GM23338 (cell line): ENCODE results near the gene FGF2. TPM values are rescaled to one million over a fixed set of nuclear protein-coding genes. Genes with fewer than 3 reads are reported as not detected.

Source experiments
- ATAC-seq: fragments of 200-7000 bp; cut with Tn5 transposase; 3 replicates; pipeline ENCODE4 v1.9.1; 2020
- DNase-seq: peaks from one replicate; pipeline ENCODE4 v3.0.0-alpha.2; 2015; ENCODE audit warnings: low spot score
- H2AFZ ChIP-seq: fragments of 200-600 bp; sonication (generic); 2 replicates; pipeline ENCODE4 v1.8.0; 2016; ENCODE audit warnings: antibody characterized with exemption, mild to moderate bottlenecking, moderate library complexity
- H3F3A ChIP-seq: fragments of 200-600 bp; sonication (generic); replicated peaks from 2 replicates; pipeline ENCODE4 v1.8.0; 2017; ENCODE audit warnings: antibody characterized with exemption, mixed run types, low read depth
- H3K27ac ChIP-seq: fragments of 200-600 bp; sonication (generic); 2 replicates; pipeline ENCODE4 v1.6.1; 2016; ENCODE audit warnings: low read depth
- H3K27me3 ChIP-seq: fragments of 200-600 bp; sonication (generic); 2 replicates; pipeline ENCODE4 v1.8.0; 2016; ENCODE audit warnings: mild to moderate bottlenecking, mixed run types, moderate library complexity; ENCODE audit not compliant: insufficient read depth
- H3K36me3 ChIP-seq: fragments of 200-600 bp; sonication (generic); 2 replicates; pipeline ENCODE4 v1.8.0; 2016; ENCODE audit warnings: mild to moderate bottlenecking; ENCODE audit not compliant: insufficient read depth
- H3K4me1 ChIP-seq: fragments of 200-600 bp; sonication (generic); 2 replicates; pipeline ENCODE4 v1.8.0; 2016; ENCODE audit warnings: mild to moderate bottlenecking, moderate library complexity; ENCODE audit not compliant: insufficient read depth
- H3K4me2 ChIP-seq: fragments of 200-600 bp; sonication (generic); 2 replicates; pipeline ENCODE4 v1.7.1; 2017; ENCODE audit warnings: mixed run types
- H3K4me3 ChIP-seq: fragments of 200-600 bp; sonication (generic); 2 replicates; pipeline ENCODE4 v1.6.1; 2016; ENCODE audit warnings: mixed run types
- H3K79me2 ChIP-seq: fragments of 200-600 bp; sonication (generic); replicated peaks from 2 replicates; pipeline ENCODE4 v1.8.0; 2017; ENCODE audit warnings: mild to moderate bottlenecking; ENCODE audit not compliant: insufficient read depth
- H3K9me2 ChIP-seq: fragments of 200-600 bp; sonication (generic); 2 replicates; pipeline ENCODE4 v1.8.0; 2017; ENCODE audit not compliant: insufficient read depth
- H4K20me1 ChIP-seq: fragments of 200-600 bp; sonication (generic); replicated peaks from 2 replicates; pipeline ENCODE4 v1.8.0; 2017; ENCODE audit warnings: mild to moderate bottlenecking; ENCODE audit not compliant: insufficient read depth
- H3K27ac Mint-ChIP-seq: 2 replicates; pipeline ENCODE4 v1.8.0; 2020; ENCODE audit warnings: inconsistent platforms, mild to moderate bottlenecking, moderate library complexity, mixed read lengths
- H3K27me3 Mint-ChIP-seq: 3 replicates; pipeline ENCODE4 v1.8.0; 2022; ENCODE audit warnings: low read depth, mild to moderate bottlenecking, moderate library complexity, mixed read lengths, inconsistent platforms; ENCODE audit not compliant: insufficient read depth, poor library complexity
- H3K36me3 Mint-ChIP-seq: 3 replicates; pipeline ENCODE4 v1.8.0; 2021; ENCODE audit warnings: low read depth, mild to moderate bottlenecking, inconsistent platforms, moderate library complexity, mixed read lengths
- H3K4me1 Mint-ChIP-seq: 3 replicates; pipeline ENCODE4 v1.8.0; 2020; ENCODE audit warnings: mild to moderate bottlenecking, inconsistent platforms, mixed read lengths
- H3K4me3 Mint-ChIP-seq: 3 replicates; pipeline ENCODE4 v1.8.0; 2021; ENCODE audit warnings: moderate library complexity, mild to moderate bottlenecking, inconsistent platforms, mixed read lengths
- H3K9me3 Mint-ChIP-seq: 3 replicates; pipeline ENCODE4 v1.8.0; 2020; ENCODE audit warnings: moderate library complexity, mild to moderate bottlenecking, inconsistent platforms, mixed read lengths
- CREB1 ChIP-seq: fragments of 250-450 bp; sonication (Bioruptor Pico); IDR thresholded peaks from 2 replicates; pipeline ENCODE4 v1.5.0; 2020; ENCODE audit warnings: low read depth, mild to moderate bottlenecking, moderate library complexity
- EZH2 ChIP-seq: fragments of 200-600 bp; sonication (generic); IDR thresholded peaks from one replicate; pipeline ENCODE4 v1.8.0; 2017; ENCODE audit warnings: antibody characterized with exemption, mild to moderate bottlenecking, low read depth; ENCODE audit not compliant: unreplicated experiment
- EZH2phosphoT487 ChIP-seq: fragments of 200-600 bp; sonication (generic); IDR thresholded peaks from one replicate; pipeline ENCODE4 v1.8.1; 2018; ENCODE audit warnings: antibody characterized with exemption; ENCODE audit not compliant: unreplicated experiment
- JUNB ChIP-seq: IDR thresholded peaks from one replicate; pipeline ENCODE4 v1.6.1; 2016; ENCODE audit warnings: antibody characterized with exemption; ENCODE audit not compliant: unreplicated experiment
- NANOG ChIP-seq: IDR thresholded peaks from 2 replicates; pipeline ENCODE4 v1.6.1; 2016; ENCODE audit warnings: antibody characterized with exemption, borderline replicate concordance
- POLR2AphosphoS5 ChIP-seq: IDR thresholded peaks from 2 replicates; pipeline ENCODE4 v1.6.1; 2016; ENCODE audit warnings: antibody characterized with exemption, low read depth
- STAT1 ChIP-seq: IDR thresholded peaks from one replicate; pipeline ENCODE4 v1.6.1; 2016; ENCODE audit warnings: antibody characterized with exemption; ENCODE audit not compliant: unreplicated experiment
- ZNF114 ChIP-seq: fragments of 250-450 bp; sonication (Bioruptor Pico); IDR thresholded peaks from 2 replicates; pipeline ENCODE4 v1.5.0; 2020; ENCODE audit warnings: mild to moderate bottlenecking, moderate library complexity
- ZNF331 ChIP-seq: fragments of 250-450 bp; sonication (Bioruptor Pico); IDR thresholded peaks from 2 replicates; pipeline ENCODE4 v1.5.0; 2020; ENCODE audit warnings: low read depth, mild to moderate bottlenecking, moderate library complexity
- polyA plus RNA-seq: library from polyadenylated mRNA; unstranded; fragments of >200 nt; fragmentation: Nextera tagmentation; extraction: Ambion mirVana; gene quantifications from 2 replicates; pipeline ENCODE4 v1.2.1, GENCODE V29; 2016
- total RNA-seq: library from RNA; depleted of rRNA; stranded (reverse); fragments of >200 nt; shearing (Covaris generic); gene quantifications from 2 replicates; pipeline ENCODE4 v1.2.3, GENCODE V29; 2014
- TF ChIP-seq, protein P1 (sequence below): IDR thresholded peaks from one replicate; pipeline ENCODE4 v1.6.1; 2018; ENCODE audit warnings: antibody characterized with exemption; ENCODE audit not compliant: unreplicated experiment
- TF ChIP-seq, protein P2 (sequence below): fragments of 250-450 bp; sonication (Bioruptor Pico); IDR thresholded peaks from 2 replicates; pipeline ENCODE4 v1.5.0; 2020; ENCODE audit warnings: mild to moderate bottlenecking, moderate library complexity
- TF ChIP-seq, protein P3 (sequence below): IDR thresholded peaks from 2 replicates; pipeline ENCODE4 v1.6.1; 2016; ENCODE audit warnings: antibody characterized with exemption
- TF ChIP-seq, protein P4 (sequence below), 2 experiments: fragments of 200-600 bp in 1 of 2; sonication (generic) in 1 of 2; conservative IDR thresholded peaks; 2 replicates each; pipeline versions ENCODE4 v1.5.1 to v1.6.1; 2016 to 2017; ENCODE audit warnings: antibody characterized with exemption in 2 of 2, low read depth in 2 of 2, mild to moderate bottlenecking in 2 of 2, moderate library complexity in 1 of 2

The FGF2 gene
- total and polyA plus RNA-seq, 2 experiments from 2014 or later: 28.3 to 84.4 TPM

DNA sequence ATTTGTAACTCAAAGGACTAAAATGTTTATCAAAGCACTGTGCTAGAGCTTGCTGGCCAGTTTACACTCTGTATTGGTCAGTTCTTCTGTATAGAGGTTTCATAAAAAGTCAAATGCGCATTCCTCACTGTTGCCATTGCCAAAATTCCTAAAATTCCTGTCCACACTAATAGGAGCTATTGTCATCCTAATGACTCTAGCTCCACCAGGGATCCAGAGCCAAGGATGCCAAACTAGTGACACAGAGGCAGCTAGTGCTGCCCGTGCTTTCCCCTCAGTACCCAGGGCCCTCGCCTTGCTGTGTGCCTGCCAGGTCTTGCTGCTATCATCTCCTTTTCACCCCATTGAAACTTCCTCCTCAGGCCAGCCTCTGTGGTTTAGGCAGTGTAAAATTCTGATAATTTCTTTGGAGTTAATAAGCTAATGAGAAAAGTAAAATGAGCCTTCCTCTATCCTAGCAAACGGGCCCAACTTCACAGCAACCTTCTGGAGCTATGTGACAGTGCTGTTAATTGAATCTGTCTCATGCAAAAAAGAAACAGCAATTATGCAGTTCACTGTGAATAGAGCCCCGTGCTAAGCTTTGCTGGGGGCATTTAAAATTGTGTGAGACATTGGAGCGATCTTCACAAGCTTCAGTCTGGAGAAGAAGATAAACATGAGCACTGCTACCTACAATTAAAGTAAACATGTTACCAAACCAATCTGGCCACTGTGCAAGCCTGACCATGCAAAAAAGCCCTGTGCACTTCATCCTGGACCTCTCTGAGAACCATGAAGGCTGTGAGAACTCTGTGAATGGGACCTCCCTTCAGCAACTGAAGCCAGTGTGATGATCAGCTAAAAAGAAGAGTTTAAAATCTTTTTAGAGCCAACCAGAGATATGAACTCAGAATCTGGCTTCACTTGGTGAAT, 43.1 kb upstream of the FGF2 start:
- peaks cover 13% of the 10 kb centered on the region; the same call in 2 of the 3 replicates for H3K9me3 Mint-ChIP-seq
- Histone ChIP-seq H3F3A (peaks cover 8% of the 10 kb centered on the region; the same call in 1 of the 2 replicates), H2AFZ (no peak overlapping the region), H3K79me2 (no peaks in the 10 kb centered on the region), H3K4me1 (peaks cover 34% of the 10 kb centered on the region), H3K4me3 (no peak overlapping the region), H3K36me3 (no peaks in the 10 kb centered on the region), H4K20me1 (no peaks in the 10 kb centered on the region), H3K4me2 (peak overlapping the region; percentile 8), H3K27me3 (no peaks in the 10 kb centered on the region), H3K27ac (peak overlapping the region; percentile 99), H3K9me2 (no peaks in the 10 kb centered on the region)
- H3K36me3 Mint-ChIP-seq: peaks cover 17% of the 10 kb centered on the region; the same call in 2 of the 3 replicates
- ATAC-seq: peak; percentile 99
- peak overlapping the region; percentile 97 for H3K27ac Mint-ChIP-seq
- TF ChIP-seq CREB1 (CRISPR knock-in tag) (peak; percentile 58), EZH2phosphoT487 (no peak), JUNB (no peak), ZNF114 (no peak), POLR2AphosphoS5 (peak; percentile 60), NANOG (peak; percentile 91), ZNF331 (CRISPR knock-in tag) (no peak), EZH2 (no peak), STAT1 (no peak)
- TF ChIP-seq, protein P1, sequence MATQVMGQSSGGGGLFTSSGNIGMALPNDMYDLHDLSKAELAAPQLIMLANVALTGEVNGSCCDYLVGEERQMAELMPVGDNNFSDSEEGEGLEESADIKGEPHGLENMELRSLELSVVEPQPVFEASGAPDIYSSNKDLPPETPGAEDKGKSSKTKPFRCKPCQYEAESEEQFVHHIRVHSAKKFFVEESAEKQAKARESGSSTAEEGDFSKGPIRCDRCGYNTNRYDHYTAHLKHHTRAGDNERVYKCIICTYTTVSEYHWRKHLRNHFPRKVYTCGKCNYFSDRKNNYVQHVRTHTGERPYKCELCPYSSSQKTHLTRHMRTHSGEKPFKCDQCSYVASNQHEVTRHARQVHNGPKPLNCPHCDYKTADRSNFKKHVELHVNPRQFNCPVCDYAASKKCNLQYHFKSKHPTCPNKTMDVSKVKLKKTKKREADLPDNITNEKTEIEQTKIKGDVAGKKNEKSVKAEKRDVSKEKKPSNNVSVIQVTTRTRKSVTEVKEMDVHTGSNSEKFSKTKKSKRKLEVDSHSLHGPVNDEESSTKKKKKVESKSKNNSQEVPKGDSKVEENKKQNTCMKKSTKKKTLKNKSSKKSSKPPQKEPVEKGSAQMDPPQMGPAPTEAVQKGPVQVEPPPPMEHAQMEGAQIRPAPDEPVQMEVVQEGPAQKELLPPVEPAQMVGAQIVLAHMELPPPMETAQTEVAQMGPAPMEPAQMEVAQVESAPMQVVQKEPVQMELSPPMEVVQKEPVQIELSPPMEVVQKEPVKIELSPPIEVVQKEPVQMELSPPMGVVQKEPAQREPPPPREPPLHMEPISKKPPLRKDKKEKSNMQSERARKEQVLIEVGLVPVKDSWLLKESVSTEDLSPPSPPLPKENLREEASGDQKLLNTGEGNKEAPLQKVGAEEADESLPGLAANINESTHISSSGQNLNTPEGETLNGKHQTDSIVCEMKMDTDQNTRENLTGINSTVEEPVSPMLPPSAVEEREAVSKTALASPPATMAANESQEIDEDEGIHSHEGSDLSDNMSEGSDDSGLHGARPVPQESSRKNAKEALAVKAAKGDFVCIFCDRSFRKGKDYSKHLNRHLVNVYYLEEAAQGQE: no peak
- TF ChIP-seq, protein P2, sequence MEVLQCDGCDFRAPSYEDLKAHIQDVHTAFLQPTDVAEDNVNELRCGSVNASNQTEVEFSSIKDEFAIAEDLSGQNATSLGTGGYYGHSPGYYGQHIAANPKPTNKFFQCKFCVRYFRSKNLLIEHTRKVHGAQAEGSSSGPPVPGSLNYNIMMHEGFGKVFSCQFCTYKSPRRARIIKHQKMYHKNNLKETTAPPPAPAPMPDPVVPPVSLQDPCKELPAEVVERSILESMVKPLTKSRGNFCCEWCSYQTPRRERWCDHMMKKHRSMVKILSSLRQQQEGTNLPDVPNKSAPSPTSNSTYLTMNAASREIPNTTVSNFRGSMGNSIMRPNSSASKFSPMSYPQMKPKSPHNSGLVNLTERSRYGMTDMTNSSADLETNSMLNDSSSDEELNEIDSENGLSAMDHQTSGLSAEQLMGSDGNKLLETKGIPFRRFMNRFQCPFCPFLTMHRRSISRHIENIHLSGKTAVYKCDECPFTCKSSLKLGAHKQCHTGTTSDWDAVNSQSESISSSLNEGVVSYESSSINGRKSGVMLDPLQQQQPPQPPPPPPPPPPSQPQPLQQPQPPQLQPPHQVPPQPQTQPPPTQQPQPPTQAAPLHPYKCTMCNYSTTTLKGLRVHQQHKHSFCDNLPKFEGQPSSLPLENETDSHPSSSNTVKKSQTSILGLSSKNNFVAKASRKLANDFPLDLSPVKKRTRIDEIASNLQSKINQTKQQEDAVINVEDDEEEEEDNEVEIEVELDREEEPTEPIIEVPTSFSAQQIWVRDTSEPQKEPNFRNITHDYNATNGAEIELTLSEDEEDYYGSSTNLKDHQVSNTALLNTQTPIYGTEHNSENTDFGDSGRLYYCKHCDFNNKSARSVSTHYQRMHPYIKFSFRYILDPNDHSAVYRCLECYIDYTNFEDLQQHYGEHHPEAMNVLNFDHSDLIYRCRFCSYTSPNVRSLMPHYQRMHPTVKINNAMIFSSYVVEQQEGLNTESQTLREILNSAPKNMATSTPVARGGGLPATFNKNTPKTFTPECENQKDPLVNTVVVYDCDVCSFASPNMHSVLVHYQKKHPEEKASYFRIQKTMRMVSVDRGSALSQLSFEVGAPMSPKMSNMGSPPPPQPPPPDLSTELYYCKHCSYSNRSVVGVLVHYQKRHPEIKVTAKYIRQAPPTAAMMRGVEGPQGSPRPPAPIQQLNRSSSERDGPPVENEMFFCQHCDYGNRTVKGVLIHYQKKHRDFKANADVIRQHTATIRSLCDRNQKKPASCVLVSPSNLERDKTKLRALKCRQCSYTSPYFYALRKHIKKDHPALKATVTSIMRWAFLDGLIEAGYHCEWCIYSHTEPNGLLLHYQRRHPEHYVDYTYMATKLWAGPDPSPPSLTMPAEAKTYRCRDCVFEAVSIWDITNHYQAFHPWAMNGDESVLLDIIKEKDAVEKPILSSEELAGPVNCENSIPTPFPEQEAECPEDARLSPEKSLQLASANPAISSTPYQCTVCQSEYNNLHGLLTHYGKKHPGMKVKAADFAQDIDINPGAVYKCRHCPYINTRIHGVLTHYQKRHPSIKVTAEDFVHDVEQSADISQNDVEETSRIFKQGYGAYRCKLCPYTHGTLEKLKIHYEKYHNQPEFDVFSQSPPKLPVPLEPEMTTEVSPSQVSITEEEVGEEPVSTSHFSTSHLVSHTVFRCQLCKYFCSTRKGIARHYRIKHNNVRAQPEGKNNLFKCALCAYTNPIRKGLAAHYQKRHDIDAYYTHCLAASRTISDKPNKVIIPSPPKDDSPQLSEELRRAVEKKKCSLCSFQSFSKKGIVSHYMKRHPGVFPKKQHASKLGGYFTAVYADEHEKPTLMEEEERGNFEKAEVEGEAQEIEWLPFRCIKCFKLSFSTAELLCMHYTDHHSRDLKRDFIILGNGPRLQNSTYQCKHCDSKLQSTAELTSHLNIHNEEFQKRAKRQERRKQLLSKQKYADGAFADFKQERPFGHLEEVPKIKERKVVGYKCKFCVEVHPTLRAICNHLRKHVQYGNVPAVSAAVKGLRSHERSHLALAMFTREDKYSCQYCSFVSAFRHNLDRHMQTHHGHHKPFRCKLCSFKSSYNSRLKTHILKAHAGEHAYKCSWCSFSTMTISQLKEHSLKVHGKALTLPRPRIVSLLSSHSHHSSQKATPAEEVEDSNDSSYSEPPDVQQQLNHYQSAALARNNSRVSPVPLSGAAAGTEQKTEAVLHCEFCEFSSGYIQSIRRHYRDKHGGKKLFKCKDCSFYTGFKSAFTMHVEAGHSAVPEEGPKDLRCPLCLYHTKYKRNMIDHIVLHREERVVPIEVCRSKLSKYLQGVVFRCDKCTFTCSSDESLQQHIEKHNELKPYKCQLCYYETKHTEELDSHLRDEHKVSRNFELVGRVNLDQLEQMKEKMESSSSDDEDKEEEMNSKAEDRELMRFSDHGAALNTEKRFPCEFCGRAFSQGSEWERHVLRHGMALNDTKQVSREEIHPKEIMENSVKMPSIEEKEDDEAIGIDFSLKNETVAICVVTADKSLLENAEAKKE: peak; percentile 42; the same call in 1 of the 2 replicates
- TF ChIP-seq, protein P3, sequence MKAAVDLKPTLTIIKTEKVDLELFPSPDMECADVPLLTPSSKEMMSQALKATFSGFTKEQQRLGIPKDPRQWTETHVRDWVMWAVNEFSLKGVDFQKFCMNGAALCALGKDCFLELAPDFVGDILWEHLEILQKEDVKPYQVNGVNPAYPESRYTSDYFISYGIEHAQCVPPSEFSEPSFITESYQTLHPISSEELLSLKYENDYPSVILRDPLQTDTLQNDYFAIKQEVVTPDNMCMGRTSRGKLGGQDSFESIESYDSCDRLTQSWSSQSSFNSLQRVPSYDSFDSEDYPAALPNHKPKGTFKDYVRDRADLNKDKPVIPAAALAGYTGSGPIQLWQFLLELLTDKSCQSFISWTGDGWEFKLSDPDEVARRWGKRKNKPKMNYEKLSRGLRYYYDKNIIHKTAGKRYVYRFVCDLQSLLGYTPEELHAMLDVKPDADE: no peak
- TF ChIP-seq, protein P4, sequence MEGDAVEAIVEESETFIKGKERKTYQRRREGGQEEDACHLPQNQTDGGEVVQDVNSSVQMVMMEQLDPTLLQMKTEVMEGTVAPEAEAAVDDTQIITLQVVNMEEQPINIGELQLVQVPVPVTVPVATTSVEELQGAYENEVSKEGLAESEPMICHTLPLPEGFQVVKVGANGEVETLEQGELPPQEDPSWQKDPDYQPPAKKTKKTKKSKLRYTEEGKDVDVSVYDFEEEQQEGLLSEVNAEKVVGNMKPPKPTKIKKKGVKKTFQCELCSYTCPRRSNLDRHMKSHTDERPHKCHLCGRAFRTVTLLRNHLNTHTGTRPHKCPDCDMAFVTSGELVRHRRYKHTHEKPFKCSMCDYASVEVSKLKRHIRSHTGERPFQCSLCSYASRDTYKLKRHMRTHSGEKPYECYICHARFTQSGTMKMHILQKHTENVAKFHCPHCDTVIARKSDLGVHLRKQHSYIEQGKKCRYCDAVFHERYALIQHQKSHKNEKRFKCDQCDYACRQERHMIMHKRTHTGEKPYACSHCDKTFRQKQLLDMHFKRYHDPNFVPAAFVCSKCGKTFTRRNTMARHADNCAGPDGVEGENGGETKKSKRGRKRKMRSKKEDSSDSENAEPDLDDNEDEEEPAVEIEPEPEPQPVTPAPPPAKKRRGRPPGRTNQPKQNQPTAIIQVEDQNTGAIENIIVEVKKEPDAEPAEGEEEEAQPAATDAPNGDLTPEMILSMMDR (conservative IDR thresholded peaks at IDR 0.05; ENCODE audit: low read depth in 2 of 2): no peak
- H3K4me1 Mint-ChIP-seq: peaks cover 72% of the 10 kb centered on the region
- peak; percentile 99 for DNase-seq
- peaks cover 19% of the 10 kb centered on the region for H3K27me3 Mint-ChIP-seq
- peak overlapping the region; percentile 48 for H3K4me3 Mint-ChIP-seq
